ENCODE measurements around the gene ADAP1.

- TF ChIP-seq GATA2 (IDR thresholded peaks at IDR 0.05; ENCODE audit: low read depth, low read length): no peak
- no peak for TF ChIP-seq GATA3 (IDR thresholded peaks at IDR 0.05; ENCODE audit: low read depth, low read length)
Measured at GRCh38 chr7:898460-898854, 56.0 kb downstream of the ADAP1 start.

Measured in SH-SY5Y (cell line).